Measurements from ENCODE around the gene FOXK2. TPM values are rescaled to one million over a fixed set of nuclear protein-coding genes. Genes with fewer than 3 reads are reported as not detected.

Gene FOXK2
- total RNA-seq, 1 experiment from 2014 or later = 72.0 TPM

DNA sequence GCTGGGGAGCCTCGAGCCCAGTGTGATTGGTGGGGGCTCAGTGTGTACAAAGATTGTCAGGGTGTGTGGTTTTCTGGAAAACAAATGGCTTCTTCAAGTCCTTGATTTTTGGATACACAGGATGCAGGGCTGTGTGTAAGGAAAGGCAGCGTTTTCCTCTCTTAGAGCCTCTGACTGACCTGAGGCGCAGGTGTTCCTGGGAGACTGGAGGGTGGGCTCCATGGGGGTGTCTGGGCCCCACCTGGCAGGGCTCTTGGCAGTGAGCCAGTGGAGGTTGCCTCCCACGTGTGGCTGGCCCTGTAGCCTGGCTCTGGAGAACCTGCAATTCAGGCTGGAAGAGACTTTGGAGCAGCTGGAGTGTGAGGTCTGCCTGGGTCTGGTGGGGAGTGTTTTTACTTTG is 5.0 kb downstream of the FOXK2 start:
- Histone ChIP-seq H3K23me2 (ENCODE audit: insufficient read length, low read depth, low read length, poor library complexity, severe bottlenecking) (peaks cover 6% of the 10 kb centered on the region), H3K79me2 (ENCODE audit: insufficient read depth, low read length) (peaks cover 75% of the 10 kb centered on the region), H2AK5ac (ENCODE audit: insufficient read length, low read length) (no peak overlapping the region), H4K20me1 (ENCODE audit: control insufficient read depth, insufficient read depth, insufficient read length) (peaks cover 3% of the 10 kb centered on the region), H3K27me3 (ENCODE audit: insufficient read depth, low read length) (no peaks in the 10 kb centered on the region), H3K4me2 (ENCODE audit: insufficient read depth, insufficient read length, low read length) (no peak overlapping the region), H2AFZ (ENCODE audit: low read length) (no peak overlapping the region), H3K79me1 (ENCODE audit: insufficient read depth, low read depth, low read length, poor library complexity, severe bottlenecking) (peaks cover 3% of the 10 kb centered on the region), H4K5ac (ENCODE audit: insufficient read length, low read depth, low read length) (no peak overlapping the region), H3K18ac (ENCODE audit: insufficient read length, low read depth, low read length) (no peak overlapping the region), H3T11ph (ENCODE audit: low read length) (no peak overlapping the region), H3K4ac (ENCODE audit: low read depth, low read length) (no peak overlapping the region), H3K56ac (ENCODE audit: insufficient read length, low read depth, low read length) (no peak overlapping the region), H3K14ac (ENCODE audit: insufficient read depth, low read length) (no peak overlapping the region), H2BK12ac (ENCODE audit: insufficient read length, low read depth, low read length) (no peak overlapping the region), H3K4me1 (ENCODE audit: insufficient read depth, low read length) (peaks cover 2% of the 10 kb centered on the region; the same call in 1 of the 2 replicates), H3K23ac (ENCODE audit: insufficient read length, low read depth, low read length) (no peak overlapping the region), H3K9me3 (ENCODE audit: control insufficient read depth, low read depth, low read length) (no peaks in the 10 kb centered on the region), H3K9ac (ENCODE audit: extremely low read depth, insufficient read length, low read length) (no peak overlapping the region), H3K27ac (ENCODE audit: insufficient read length, low read depth, low read length) (no peak overlapping the region), H4K91ac (ENCODE audit: insufficient read length, low read depth, low read length) (no peak overlapping the region), H4K8ac (replicated peaks; ENCODE audit: insufficient read length, low read depth, low read length) (no peak overlapping the region), H2BK15ac (ENCODE audit: low read depth, low read length) (no peak overlapping the region), H2BK20ac (ENCODE audit: low read depth, low read length, poor library complexity, severe bottlenecking) (no peak overlapping the region), H2BK120ac (ENCODE audit: low read depth, low read length, poor library complexity, severe bottlenecking) (no peak overlapping the region), H2BK5ac (ENCODE audit: insufficient read length, low read length) (no peak overlapping the region)
- Mint-ChIP-seq H3K36me3 (ENCODE audit: insufficient read depth in 1 of 3, low read depth in 3 of 3) (peaks cover 7 to 13% (median 11%) of the 10 kb centered on the region in 3 experiments; a peak in 6 of 7 replicates), H3K4me1 (peaks cover 26 to 43% of the 10 kb centered on the region in 2 experiments), H3K27ac (peak overlapping the region; percentile 61 to 95 (median 67); a peak in 5 of 7 replicates), H3K9me3 (peaks cover 0 to 3% of the 10 kb centered on the region in 2 experiments; a peak in 2 of 5 replicates), H3K4me3 (no peak overlapping the region; a peak in 1 of 5 replicates), H3K27me3 (ENCODE audit: low read depth) (no peaks in the 10 kb centered on the region; the same call in 1 of the 2 replicates)
- TF ChIP-seq, protein P1, sequence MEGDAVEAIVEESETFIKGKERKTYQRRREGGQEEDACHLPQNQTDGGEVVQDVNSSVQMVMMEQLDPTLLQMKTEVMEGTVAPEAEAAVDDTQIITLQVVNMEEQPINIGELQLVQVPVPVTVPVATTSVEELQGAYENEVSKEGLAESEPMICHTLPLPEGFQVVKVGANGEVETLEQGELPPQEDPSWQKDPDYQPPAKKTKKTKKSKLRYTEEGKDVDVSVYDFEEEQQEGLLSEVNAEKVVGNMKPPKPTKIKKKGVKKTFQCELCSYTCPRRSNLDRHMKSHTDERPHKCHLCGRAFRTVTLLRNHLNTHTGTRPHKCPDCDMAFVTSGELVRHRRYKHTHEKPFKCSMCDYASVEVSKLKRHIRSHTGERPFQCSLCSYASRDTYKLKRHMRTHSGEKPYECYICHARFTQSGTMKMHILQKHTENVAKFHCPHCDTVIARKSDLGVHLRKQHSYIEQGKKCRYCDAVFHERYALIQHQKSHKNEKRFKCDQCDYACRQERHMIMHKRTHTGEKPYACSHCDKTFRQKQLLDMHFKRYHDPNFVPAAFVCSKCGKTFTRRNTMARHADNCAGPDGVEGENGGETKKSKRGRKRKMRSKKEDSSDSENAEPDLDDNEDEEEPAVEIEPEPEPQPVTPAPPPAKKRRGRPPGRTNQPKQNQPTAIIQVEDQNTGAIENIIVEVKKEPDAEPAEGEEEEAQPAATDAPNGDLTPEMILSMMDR (conservative IDR thresholded peaks at IDR 0.05) = no peak
- DNase-seq = no peak
- WGBS (ENCODE audit: extremely low coverage, insufficient read length, low lambda C conversion rate) = no CpG with 5 or more reads among the region's 4 CpGs

All from H9 (cell line).